Colon (tissue), 2 donors: ENCODE results near the gene FOXO3.
"Not testable (repeated sequence)": the region's sequence is repeated elsewhere in the genome, so short reads cannot be mapped to it uniquely, and the experiment has no call there.

ENCODE experiments used
- FAIRE-seq: peaks from 2 replicates; lab custom pipeline; 2012; peaks lifted over from hg19 to GRCh38; lab: Jason Lieb, UNC
- donor health status: control.
- donor health status: control.

Gene FOXO3

GRCh38 chr6:108661982-108662381 lies 101.3 kb downstream of the FOXO3 start:
- FAIRE-seq, result no peak

GRCh38 chr6:108662702-108663101 lies 102.0 kb downstream of the FOXO3 start:
- no peak for FAIRE-seq

DNA sequence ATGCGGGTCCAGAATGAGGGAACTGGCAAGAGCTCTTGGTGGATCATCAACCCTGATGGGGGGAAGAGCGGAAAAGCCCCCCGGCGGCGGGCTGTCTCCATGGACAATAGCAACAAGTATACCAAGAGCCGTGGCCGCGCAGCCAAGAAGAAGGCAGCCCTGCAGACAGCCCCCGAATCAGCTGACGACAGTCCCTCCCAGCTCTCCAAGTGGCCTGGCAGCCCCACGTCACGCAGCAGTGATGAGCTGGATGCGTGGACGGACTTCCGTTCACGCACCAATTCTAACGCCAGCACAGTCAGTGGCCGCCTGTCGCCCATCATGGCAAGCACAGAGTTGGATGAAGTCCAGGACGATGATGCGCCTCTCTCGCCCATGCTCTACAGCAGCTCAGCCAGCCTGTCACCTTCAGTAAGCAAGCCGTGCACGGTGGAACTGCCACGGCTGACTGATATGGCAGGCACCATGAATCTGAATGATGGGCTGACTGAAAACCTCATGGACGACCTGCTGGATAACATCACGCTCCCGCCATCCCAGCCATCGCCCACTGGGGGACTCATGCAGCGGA lies 102.9 kb downstream of the FOXO3 start:
- not testable (repeated sequence) for FAIRE-seq

GRCh38 chr6:108665495-108666196 lies 104.9 kb downstream of the FOXO3 start:
- no peak for FAIRE-seq

- no peak for FAIRE-seq
These were observed 106.0 kb downstream of the FOXO3 start for GRCh38 chr6:108666656-108667260.

GRCh38 chr6:108667993-108668392 lies 107.3 kb downstream of the FOXO3 start:
- FAIRE-seq, result no peak

DNA sequence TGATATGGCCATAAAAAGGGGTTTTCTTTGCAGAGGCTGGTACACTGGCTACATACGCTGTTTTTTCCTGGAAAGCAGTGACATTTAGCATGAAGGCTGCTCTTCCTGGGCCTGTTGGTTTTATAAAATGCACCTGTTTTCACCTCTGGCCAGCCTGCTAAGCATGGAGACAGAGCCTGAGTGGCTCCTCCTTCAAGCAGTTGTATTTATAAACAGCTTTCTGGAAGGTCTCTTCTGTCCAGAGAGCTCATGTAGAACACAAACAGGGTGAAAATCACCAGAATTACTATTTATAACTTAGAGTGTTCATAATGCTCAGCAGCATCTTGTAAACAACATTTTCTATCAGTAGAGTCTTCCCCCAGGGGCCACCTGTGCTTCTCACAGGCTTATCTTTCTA lies 109.0 kb downstream of the FOXO3 start:
- FAIRE-seq, result no peak

DNA sequence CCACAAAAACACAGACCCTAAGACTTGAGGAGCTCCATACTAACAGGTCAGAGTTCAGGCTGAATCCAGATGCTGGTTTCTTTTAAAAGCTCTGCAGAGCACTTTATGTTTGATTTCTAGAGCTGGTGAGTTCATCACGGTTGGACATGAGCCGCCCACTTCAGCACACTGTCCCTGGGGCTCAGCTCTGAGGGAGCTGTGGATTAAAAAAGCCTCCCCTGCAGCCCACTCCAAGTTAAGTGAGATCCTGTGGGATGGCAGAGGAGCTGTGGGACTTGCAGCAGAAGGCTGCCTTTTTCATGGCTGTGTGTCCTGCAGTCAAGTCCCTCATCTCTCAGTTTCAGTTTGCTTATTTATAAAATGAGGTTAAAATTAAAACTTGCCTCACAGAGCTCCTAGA lies 110.5 kb downstream of the FOXO3 start:
- FAIRE-seq, result no peak

DNA sequence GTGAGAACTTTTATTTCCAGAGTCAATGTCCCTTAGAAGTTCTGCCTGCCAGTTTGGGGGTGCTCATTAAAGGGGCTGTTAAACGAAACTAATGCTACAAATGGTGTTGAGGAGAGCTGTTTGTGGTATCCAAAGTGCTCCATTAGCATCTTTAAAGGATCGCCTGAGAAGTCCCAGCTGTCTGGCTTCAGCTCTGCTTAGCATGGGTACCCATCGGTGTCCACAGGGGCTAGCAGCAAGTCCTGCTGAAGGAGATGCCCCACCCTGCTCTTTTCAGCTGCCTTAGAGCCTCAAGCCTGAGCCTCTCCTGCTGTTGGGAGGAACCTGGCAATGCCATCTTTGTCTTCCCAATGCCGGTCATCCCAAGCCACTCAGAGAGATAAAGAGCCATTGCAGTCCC lies 111.1 kb downstream of the FOXO3 start:
- FAIRE-seq, result no peak

- FAIRE-seq, result no peak
These were observed 111.9 kb downstream of the FOXO3 start for GRCh38 chr6:108672641-108673040.

- FAIRE-seq, result no peak
These were observed 112.4 kb downstream of the FOXO3 start for GRCh38 chr6:108673153-108673552.

DNA sequence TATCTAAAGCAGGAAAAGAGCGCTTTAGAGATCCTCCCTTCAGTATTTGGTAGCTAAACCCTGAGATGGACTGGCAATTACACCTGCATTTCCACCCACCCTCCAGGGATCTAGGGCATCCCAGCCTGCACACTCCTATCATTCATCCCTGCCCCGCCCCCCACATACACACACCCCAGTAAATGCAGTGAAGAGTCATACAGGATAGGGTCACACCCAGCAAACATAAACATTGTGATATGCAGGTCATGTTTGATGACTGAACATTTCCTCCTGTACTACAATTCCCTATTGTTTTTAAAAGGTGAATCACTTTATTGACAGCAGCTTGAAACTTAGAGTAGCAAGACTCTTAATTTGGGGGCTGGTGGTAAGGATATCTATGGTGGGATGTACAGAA lies 112.9 kb downstream of the FOXO3 start:
- no peak for FAIRE-seq

DNA sequence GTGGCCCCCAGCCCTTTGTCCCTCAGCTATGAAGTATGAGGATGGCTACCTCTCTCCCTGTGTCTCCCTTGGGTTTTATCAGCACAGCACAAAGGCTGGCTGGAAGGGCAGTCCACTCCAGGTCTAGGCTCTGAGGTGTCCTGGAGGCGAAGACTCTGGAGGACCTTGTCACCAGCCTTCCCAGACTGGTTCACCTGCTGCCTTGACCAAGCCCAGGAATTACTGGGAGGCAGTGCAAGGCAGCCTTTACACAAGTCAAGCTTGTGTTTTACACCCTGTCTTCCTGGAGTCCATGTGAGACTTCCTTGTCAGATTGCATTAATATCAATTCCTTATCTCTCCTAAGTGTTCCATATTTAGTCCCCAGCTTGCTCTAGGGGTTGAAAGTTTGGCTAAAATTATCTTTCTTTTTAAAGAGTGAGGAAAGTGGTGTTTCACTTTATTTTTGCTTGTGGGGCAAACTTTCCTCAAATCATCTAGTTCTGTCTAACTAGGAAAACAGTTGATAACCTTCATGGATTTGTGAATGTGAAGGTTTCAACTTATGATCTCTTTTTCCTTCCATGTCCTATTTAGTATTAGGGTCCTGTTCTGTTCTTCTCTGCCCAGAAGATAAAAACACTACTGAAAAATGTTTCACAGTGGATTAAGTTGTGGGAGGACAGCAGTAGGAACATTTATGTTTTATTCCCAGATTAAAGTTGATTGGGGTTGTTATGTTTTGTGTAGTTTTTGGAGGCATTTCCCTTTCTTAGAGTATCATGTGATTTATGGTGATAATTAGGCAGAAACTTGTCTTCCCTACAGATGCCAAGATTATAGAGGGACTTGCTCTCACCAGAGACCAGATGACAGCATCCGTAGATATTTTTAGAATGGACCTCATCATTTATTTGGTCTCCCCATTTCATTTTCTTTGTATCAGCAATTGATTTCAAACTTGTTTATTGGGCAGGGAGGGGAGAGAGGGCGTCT lies 114.8 kb downstream of the FOXO3 start:
- no peak for FAIRE-seq

GRCh38 chr6:108676555-108676954 lies 115.8 kb downstream of the FOXO3 start:
- no peak for FAIRE-seq

- no peak for FAIRE-seq
These were observed 116.6 kb downstream of the FOXO3 start for GRCh38 chr6:108677357-108677756.

GRCh38 chr6:108677894-108678293 lies 117.2 kb downstream of the FOXO3 start:
- no peak for FAIRE-seq

DNA sequence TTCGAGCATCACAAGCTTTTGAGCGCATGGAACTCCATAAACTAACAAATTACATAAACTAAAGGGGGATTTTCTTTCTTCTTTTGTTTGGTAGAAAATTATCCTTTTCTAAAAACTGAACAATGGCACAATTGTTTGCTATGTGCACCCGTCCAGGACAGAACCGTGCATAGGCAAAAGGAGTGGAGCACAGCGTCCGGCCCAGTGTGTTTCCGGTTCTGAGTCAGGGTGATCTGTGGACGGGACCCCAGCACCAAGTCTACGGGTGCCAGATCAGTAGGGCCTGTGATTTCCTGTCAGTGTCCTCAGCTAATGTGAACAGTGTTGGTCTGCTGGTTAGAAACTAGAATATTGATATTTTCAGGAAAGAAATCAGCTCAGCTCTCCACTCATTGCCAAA lies 119.6 kb downstream of the FOXO3 start:
- FAIRE-seq, result not testable (repeated sequence)

GRCh38 chr6:108681721-108682120 lies 121.0 kb downstream of the FOXO3 start:
- not testable (repeated sequence) for FAIRE-seq

DNA sequence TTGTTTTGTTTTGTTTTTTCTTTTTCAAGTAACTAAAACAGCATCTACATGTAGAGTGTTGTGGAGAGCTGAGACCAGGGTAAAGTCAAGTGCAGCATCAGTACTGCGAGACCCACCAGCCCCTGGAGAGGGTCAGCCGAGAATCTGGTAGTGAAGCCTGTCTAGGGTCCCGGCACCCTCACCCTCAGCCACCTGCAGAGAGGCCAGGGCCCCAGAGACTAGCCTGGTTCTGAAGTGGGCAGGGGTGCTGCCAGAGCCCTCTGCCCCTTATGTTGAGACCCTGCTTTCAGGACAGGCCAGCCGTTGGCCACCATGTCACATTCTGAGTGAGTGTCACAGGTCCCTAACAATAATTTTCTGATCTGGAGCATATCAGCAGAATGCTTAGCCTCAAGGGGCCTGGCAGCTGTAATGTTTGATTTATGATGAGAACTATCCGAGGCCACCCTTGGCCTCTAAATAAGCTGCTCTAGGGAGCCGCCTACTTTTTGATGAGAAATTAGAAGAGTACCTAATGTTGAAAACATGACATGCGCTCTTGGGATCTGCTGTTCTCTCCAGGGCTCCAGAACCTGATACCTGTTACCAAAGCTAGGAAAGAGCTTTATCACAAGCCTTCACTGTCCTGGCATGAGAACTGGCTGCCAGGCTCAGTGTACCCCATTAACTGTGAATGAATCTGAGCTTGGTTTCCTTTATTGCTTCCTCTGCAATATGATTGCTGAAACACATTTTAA lies 121.8 kb downstream of the FOXO3 start:
- FAIRE-seq, result not testable (repeated sequence)

GRCh38 chr6:108683976-108684375 lies 123.3 kb downstream of the FOXO3 start:
- not testable (repeated sequence) for FAIRE-seq

GRCh38 chr6:108684771-108685329 lies 124.1 kb downstream of the FOXO3 start:
- FAIRE-seq, result no peak
